Esophagus muscularis mucosa (tissue), 4 donors: ENCODE measurements around the gene UBE2L6. TPM values are rescaled to one million over a fixed set of nuclear protein-coding genes. Genes with fewer than 3 reads are reported as not detected.

Experiments used
- DNase-seq: peaks from one replicate; pipeline ENCODE4 v3.0.0-alpha.2; 2017; ENCODE audit errors: extremely low spot score
- H3K27ac ChIP-seq, 4 donors: fragments of 200-600 bp; sonication (generic); replicated peaks in 1 of 4; 1 replicate in 3 of 4; 2 replicates in 1 of 4; pipeline ENCODE4 v1.5.1; 2016 to 2019; ENCODE audit warnings: mild to moderate bottlenecking in 1 of 4
- H3K27me3 ChIP-seq, 4 donors: fragments of 200-600 bp; sonication (generic); one replicate each; pipeline versions ENCODE4 v1.5.1 to v1.6.0; 2016 to 2019
- H3K36me3 ChIP-seq, 4 donors: fragments of 200-600 bp; sonication (generic); one replicate each; pipeline ENCODE4 v1.5.1; 2016 to 2019
- H3K4me1 ChIP-seq, 4 donors: fragments of 200-600 bp; sonication (generic); one replicate each; pipeline ENCODE4 v1.5.1; 2016 to 2019
- H3K4me3 ChIP-seq, 4 donors: fragments of 200-600 bp; sonication (generic); 1 replicate in 2 of 4; 2 replicates in 2 of 4; pipeline ENCODE4 v1.5.1; 2016 to 2019; ENCODE audit warnings: mild to moderate bottlenecking in 4 of 4, moderate library complexity in 1 of 4
- H3K9me3 ChIP-seq, 4 donors: fragments of 200-600 bp; sonication (generic); 1 replicate in 3 of 4; 2 replicates in 1 of 4; pipeline ENCODE4 v1.5.1; 2016 to 2019
- CTCF ChIP-seq, 3 experiments: fragments of 200-600 bp in 2 of 3; fragments of 450-650 bp in 1 of 3; sonication (generic) in 2 of 3; IDR thresholded peaks; one replicate each; pipeline ENCODE4 v1.5.1; 2017 to 2019; ENCODE audit warnings: antibody characterized with exemption in 3 of 3, mild to moderate bottlenecking in 2 of 3, moderate library complexity in 1 of 3
- EP300 ChIP-seq: sonication (generic); formaldehyde crosslinking; IDR thresholded peaks from one replicate; pipeline ENCODE4 v1.6.1; 2017; ENCODE audit warnings: antibody characterized with exemption
- POLR2A ChIP-seq: fragments of 450-650 bp; IDR thresholded peaks from one replicate; pipeline ENCODE4 v1.6.1; 2017; ENCODE audit warnings: antibody characterized with exemption, moderate library complexity, mild to moderate bottlenecking, low read depth
- POLR2AphosphoS5 ChIP-seq, 2 donors: sonication (generic); formaldehyde crosslinking; IDR thresholded peaks; one replicate each; pipeline ENCODE4 v1.6.1; 2017; ENCODE audit warnings: antibody characterized with exemption in 2 of 2
- WGBS: methylation state at CpG from one replicate; pipeline ENCODE4 v1.1.5; 2018; 5-methylcytosine and 5-hydroxymethylcytosine counted together
- intact Hi-C: fragments of 100-400 bp; cut with DNase I; formaldehyde crosslinking; loops from one replicate; pipeline ENCODE4 v1.15.1; 2023
- total RNA-seq, 4 donors: library from RNA; depleted of rRNA; stranded (reverse); fragments of >200 nt; gene quantifications; one replicate each; pipeline versions ENCODE4 v1.1.0 to v1.2.1, GENCODE V29; 2016

Gene UBE2L6
- total RNA-seq, 4 donors from 2014 or later, result 15.8 to 40.3 (median 32.8) TPM

DNA sequence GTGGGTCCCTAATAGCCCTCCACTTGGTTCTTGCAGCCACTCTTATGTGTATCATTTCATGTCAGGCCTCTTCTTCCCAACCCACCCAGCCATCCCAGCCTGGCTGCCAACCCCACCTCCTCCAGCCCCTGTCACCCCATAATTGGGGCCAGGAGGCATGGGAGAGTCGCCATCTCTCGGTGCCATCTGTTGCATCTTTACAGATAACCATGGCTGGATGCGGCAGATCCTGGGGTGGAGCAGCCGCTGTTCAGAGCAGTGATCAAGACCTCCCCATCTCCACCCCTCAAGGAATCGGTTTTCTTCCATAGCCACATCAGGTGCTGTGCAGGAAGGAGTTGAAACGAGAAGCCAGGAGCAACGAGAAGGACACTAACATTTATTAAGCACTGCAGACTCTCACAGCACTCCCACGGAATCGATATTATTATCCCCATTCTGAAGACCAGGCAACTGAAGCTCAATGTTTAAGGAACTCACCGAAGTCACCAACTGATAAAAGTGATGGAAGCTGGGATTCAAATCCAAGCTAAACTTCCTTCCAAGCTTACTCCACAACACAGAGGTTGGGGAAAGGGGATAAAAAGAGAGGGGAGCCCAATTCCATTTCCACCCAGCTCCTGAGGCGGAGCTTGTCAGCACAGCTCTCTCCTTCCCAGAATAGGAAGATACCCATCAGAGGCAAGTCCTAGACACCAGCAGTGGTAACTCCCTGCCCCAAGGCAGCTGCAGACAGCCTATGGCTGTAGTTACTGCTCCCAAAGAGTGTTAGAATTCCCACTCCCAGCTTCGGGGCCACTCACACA lies 54.6 kb downstream of the UBE2L6 start:
- no peak for TF ChIP-seq EP300
- no peak for TF ChIP-seq POLR2A
- TF ChIP-seq CTCF (IDR thresholded peaks at IDR 0.05), result no peak
- no peak for TF ChIP-seq POLR2AphosphoS5 (IDR thresholded peaks at IDR 0.05)

DNA sequence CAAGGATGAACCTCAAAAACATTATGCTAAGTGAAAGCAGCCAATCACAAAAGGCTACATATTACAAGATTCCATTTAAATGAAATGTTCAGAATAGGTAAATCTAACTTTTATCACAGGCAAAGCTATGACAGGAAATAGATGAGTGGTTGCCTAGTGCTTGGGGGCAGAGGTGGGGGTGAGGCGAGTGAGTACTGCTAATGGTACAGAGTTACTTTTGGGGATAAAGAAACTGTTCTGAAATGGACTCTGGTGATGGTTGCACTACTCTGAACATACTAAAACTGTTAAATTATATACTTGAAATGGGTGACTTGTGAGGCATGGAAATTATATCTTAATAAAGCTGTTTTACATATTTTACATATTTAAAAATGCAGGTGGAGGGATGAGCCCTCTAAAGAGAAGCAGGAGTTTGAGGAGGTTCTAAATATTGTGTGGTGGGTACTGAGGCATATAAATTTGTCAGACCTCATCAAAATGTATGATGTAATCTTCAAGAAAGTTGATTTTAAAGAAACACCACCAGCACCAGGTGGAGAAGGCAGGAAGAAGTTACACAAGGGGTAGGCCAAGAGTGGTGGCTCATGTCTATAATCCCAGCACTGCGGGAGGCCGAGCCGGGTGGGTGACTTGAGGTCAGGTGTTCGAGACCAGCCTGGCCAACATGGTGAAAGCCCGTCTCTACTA lies 55.6 kb downstream of the UBE2L6 start:
- no peak overlapping the region for H3K4me3 ChIP-seq
- no peak overlapping the region for H3K27ac ChIP-seq
- H3K4me1 ChIP-seq, result peaks cover 9 to 31% (median 24%) of the 10 kb centered on the region in 4 donors
- H3K27me3 ChIP-seq, result no peaks in the 10 kb centered on the region
- no peak for TF ChIP-seq CTCF (IDR thresholded peaks at IDR 0.05)
- TF ChIP-seq POLR2AphosphoS5 (IDR thresholded peaks at IDR 0.05), result no peak
- 82% methylated on average over 6 of the region's 6 CpGs for WGBS
- H3K9me3 ChIP-seq, result no peaks in the 10 kb centered on the region
- intact Hi-C loops, result no loop called here
- peaks cover 0 to 22% (median 7%) of the 10 kb centered on the region in 4 donors for H3K36me3 ChIP-seq
- DNase-seq, result no peak

More for the DNA sequence above, 54.6 kb downstream of the UBE2L6 start:
- intact Hi-C loops, result no loop called here
- H3K27ac ChIP-seq, result peak overlapping the region in 3 of 4 donors; percentile 80 to 82 (median 81)
- H3K36me3 ChIP-seq, result peaks cover 0 to 14% (median 7%) of the 10 kb centered on the region in 4 donors
- no peaks in the 10 kb centered on the region for H3K27me3 ChIP-seq
- 82% methylated on average over 12 of the region's 12 CpGs for WGBS
- no peak for DNase-seq
- H3K9me3 ChIP-seq, result no peaks in the 10 kb centered on the region
- H3K4me1 ChIP-seq, result peaks cover 9 to 31% (median 24%) of the 10 kb centered on the region in 4 donors
- no peak overlapping the region for H3K4me3 ChIP-seq

DNA sequence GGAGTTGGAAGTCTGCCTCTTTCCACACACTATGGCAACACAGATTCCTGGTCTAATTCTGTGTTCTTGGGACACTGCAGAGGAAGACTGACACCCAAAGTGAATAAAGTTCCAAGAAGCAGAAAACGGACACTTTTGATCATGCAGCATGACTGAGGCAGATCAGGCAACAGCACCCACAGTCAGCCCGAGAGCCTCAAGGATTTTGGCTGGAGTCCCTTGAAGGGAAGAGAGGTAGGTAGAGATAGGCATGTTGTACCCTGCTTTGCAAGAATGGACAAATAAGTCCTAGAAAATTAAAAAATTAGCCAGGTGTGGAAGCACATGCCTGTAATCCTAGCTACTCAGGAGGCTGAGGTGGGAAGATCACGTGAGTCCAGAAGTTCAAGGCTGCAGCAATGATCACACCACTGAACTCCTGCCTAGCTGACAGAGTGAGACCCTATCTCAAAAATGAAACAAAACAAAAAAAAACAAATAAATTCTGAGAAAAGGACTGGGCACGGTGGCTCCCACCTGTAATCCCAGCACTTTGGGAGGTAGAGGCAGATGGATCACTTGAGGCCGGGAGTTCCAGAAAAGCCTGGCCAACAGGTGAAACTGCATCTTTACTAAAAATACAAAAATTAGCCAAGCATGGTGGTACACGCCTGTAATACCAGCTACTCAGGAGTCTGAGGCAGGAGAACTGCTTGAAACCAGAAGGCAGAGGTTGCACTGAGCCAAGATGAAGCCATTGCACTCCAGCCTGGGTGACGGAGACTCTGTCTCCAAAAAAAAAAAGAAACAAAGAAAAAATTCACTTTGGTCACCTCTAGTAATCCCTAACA lies 58.9 kb downstream of the UBE2L6 start:
- no peak for DNase-seq
- WGBS, result 86% methylated on average over 7 of the region's 7 CpGs
- intact Hi-C loops, result no loop called here
- Histone ChIP-seq H3K36me3 (peaks cover 0 to 48% (median 10%) of the 10 kb centered on the region in 4 donors), H3K9me3 (no peaks in the 10 kb centered on the region), H3K4me1 (peaks cover 0 to 11% (median 6%) of the 10 kb centered on the region in 4 donors), H3K4me3 (no peak overlapping the region), H3K27ac (no peak overlapping the region), H3K27me3 (no peaks in the 10 kb centered on the region)
- TF ChIP-seq CTCF (IDR thresholded peaks at IDR 0.05), result no peak
- no peak for TF ChIP-seq POLR2A
- TF ChIP-seq POLR2AphosphoS5 (IDR thresholded peaks at IDR 0.05), result no peak
- no peak for TF ChIP-seq EP300

GRCh38 chr11:57506522-57506921 lies 61.0 kb downstream of the UBE2L6 start:
- intact Hi-C loops, result no loop called here
- TF ChIP-seq EP300, result no peak
- no peak for TF ChIP-seq POLR2AphosphoS5 (IDR thresholded peaks at IDR 0.05)
- TF ChIP-seq POLR2A, result no peak
- TF ChIP-seq CTCF (IDR thresholded peaks at IDR 0.05), result no peak
- no peak overlapping the region for H3K4me3 ChIP-seq
- H3K9me3 ChIP-seq, result no peaks in the 10 kb centered on the region
- H3K27ac ChIP-seq, result no peak overlapping the region
- no peak for DNase-seq
- WGBS, result 100% methylated on average over 1 of the region's 1 CpG
- H3K27me3 ChIP-seq, result no peaks in the 10 kb centered on the region
- peaks cover 0 to 49% (median 6%) of the 10 kb centered on the region in 4 donors for H3K36me3 ChIP-seq
- H3K4me1 ChIP-seq, result peaks cover under 1 to 6% (median 5%) of the 10 kb centered on the region in 4 donors
